Measurements from ENCODE around the gene GTPBP3. TPM values are rescaled to one million over a fixed set of nuclear protein-coding genes. Genes with fewer than 3 reads are reported as not detected.

GTPBP3 gene
- total RNA-seq, 1 donor, result 10.9 TPM

- Histone ChIP-seq H4K20me1 (ENCODE audit: insufficient read depth, low read length) (no peaks in the 10 kb centered on the region), H3K9me3 (ENCODE audit: low read depth, low read length) (no peaks in the 10 kb centered on the region), H3K4me2 (ENCODE audit: insufficient read depth, low read length) (peak overlapping the region; percentile 95), H3K27me3 (ENCODE audit: insufficient read depth, low read length) (no peaks in the 10 kb centered on the region), H2AFZ (ENCODE audit: low read length) (no peak overlapping the region), H3K79me2 (ENCODE audit: insufficient read depth, low read length) (no peaks in the 10 kb centered on the region), H3K27ac (ENCODE audit: low read depth, low read length) (no peak overlapping the region), H3K4me3 (ENCODE audit: insufficient read depth, low read length) (peak overlapping the region; percentile 84), H3K36me3 (ENCODE audit: insufficient read depth, low read length) (no peaks in the 10 kb centered on the region), H3K4me1 (ENCODE audit: insufficient read depth, low read length) (peaks cover 23% of the 10 kb centered on the region)
- no peak for TF ChIP-seq CTCF (IDR thresholded peaks at IDR 0.05; ENCODE audit: extremely low read depth, low read depth, low read length)
- DNase-seq (ENCODE audit: insufficient read length, low spot score, missing footprints), result peak; percentile 44
Observed at GRCh38 chr19:17338433-17339078, 1.2 kb downstream of the GTPBP3 start.

- peak; percentile 70 for DNase-seq (ENCODE audit: insufficient read length, low spot score, missing footprints)
- H4K20me1 ChIP-seq (ENCODE audit: insufficient read depth, low read length), result no peaks in the 10 kb centered on the region
- H3K4me3 ChIP-seq (ENCODE audit: insufficient read depth, low read length), result no peak overlapping the region
- no peak overlapping the region for H3K27ac ChIP-seq (ENCODE audit: low read depth, low read length)
- H3K4me2 ChIP-seq (ENCODE audit: insufficient read depth, low read length), result no peak overlapping the region
- H3K27me3 ChIP-seq (ENCODE audit: insufficient read depth, low read length), result no peaks in the 10 kb centered on the region
- peaks cover 17% of the 10 kb centered on the region for H3K4me1 ChIP-seq (ENCODE audit: insufficient read depth, low read length)
- H2AFZ ChIP-seq (ENCODE audit: low read length), result no peak overlapping the region
- no peaks in the 10 kb centered on the region for H3K9me3 ChIP-seq (ENCODE audit: low read depth, low read length)
- H3K36me3 ChIP-seq (ENCODE audit: insufficient read depth, low read length), result no peaks in the 10 kb centered on the region
- TF ChIP-seq CTCF (IDR thresholded peaks at IDR 0.05; ENCODE audit: extremely low read depth, low read depth, low read length), result no peak
- no peaks in the 10 kb centered on the region for H3K79me2 ChIP-seq (ENCODE audit: insufficient read depth, low read length)
Observed at GRCh38 chr19:17339088-17339741, 1.9 kb downstream of the GTPBP3 start.

- no peaks in the 10 kb centered on the region for H3K79me2 ChIP-seq (ENCODE audit: insufficient read depth, low read length)
- H3K9me3 ChIP-seq (ENCODE audit: low read depth, low read length), result no peaks in the 10 kb centered on the region
- DNase-seq (ENCODE audit: insufficient read length, low spot score, missing footprints), result peak; percentile 69
- no peak overlapping the region for H3K27ac ChIP-seq (ENCODE audit: low read depth, low read length)
- TF ChIP-seq CTCF (IDR thresholded peaks at IDR 0.05; ENCODE audit: extremely low read depth, low read depth, low read length), result no peak
- H3K4me1 ChIP-seq (ENCODE audit: insufficient read depth, low read length), result peaks cover 8% of the 10 kb centered on the region
- no peaks in the 10 kb centered on the region for H3K36me3 ChIP-seq (ENCODE audit: insufficient read depth, low read length)
- no peaks in the 10 kb centered on the region for H4K20me1 ChIP-seq (ENCODE audit: insufficient read depth, low read length)
- H3K27me3 ChIP-seq (ENCODE audit: insufficient read depth, low read length), result no peaks in the 10 kb centered on the region
- no peak overlapping the region for H3K4me2 ChIP-seq (ENCODE audit: insufficient read depth, low read length)
- H3K4me3 ChIP-seq (ENCODE audit: insufficient read depth, low read length), result no peak overlapping the region
- H2AFZ ChIP-seq (ENCODE audit: low read length), result no peak overlapping the region
Observed at GRCh38 chr19:17340302-17340870, 3.0 kb downstream of the GTPBP3 start.

GRCh38 chr19:17340871-17341357 is 3.6 kb downstream of the GTPBP3 start:
- H3K27me3 ChIP-seq (ENCODE audit: insufficient read depth, low read length), result no peaks in the 10 kb centered on the region
- no peaks in the 10 kb centered on the region for H3K9me3 ChIP-seq (ENCODE audit: low read depth, low read length)
- peaks cover 8% of the 10 kb centered on the region for H3K4me1 ChIP-seq (ENCODE audit: insufficient read depth, low read length)
- no peaks in the 10 kb centered on the region for H3K36me3 ChIP-seq (ENCODE audit: insufficient read depth, low read length)
- peak; percentile 61 for DNase-seq (ENCODE audit: insufficient read length, low spot score, missing footprints)
- no peak overlapping the region for H3K27ac ChIP-seq (ENCODE audit: low read depth, low read length)
- H3K79me2 ChIP-seq (ENCODE audit: insufficient read depth, low read length), result no peaks in the 10 kb centered on the region
- H2AFZ ChIP-seq (ENCODE audit: low read length), result no peak overlapping the region
- H3K4me3 ChIP-seq (ENCODE audit: insufficient read depth, low read length), result no peak overlapping the region
- no peak overlapping the region for H3K4me2 ChIP-seq (ENCODE audit: insufficient read depth, low read length)
- TF ChIP-seq CTCF (IDR thresholded peaks at IDR 0.05; ENCODE audit: extremely low read depth, low read depth, low read length), result no peak
- no peaks in the 10 kb centered on the region for H4K20me1 ChIP-seq (ENCODE audit: insufficient read depth, low read length)
